Activated CD8-positive, alpha-beta memory T cell treated with anti-CD3 and anti-CD28 coated beads, Interleukin-2, amount 10 ng/mL, durations not matched to agents 7 days and 5 days (primary cell): Measurements from ENCODE around the gene CCNC. TPM values are rescaled to one million over a fixed set of nuclear protein-coding genes. Genes with fewer than 3 reads are reported as not detected.

ENCODE experiments used
- ATAC-seq: fragments of 150-1000 bp; cut with Tn5 transposase; one replicate; pipeline ENCODE4 v1.10.0; 2021; ENCODE audit warnings: moderate library complexity
- CTCF ChIA-PET: fragments of 350-600 bp; sonication (Branson Sonifier 250); formaldehyde crosslinking; loops from one replicate; lab custom pipeline; 2021; ENCODE audit warnings: antibody characterized with exemption; lab: Charles Lee
- DNase-seq: peaks from one replicate; pipeline ENCODE4 v3.0.0-alpha.2; 2020
- H3K27ac Mint-ChIP-seq: one replicate; pipeline ENCODE4 v1.8.0; 2021; ENCODE audit warnings: mild to moderate bottlenecking, mixed read lengths
- H3K27me3 Mint-ChIP-seq: one replicate; pipeline ENCODE4 v1.8.0; 2021; ENCODE audit warnings: mixed read lengths
- H3K36me3 Mint-ChIP-seq: one replicate; pipeline ENCODE4 v1.8.0; 2021; ENCODE audit warnings: mild to moderate bottlenecking, mixed read lengths
- H3K4me1 Mint-ChIP-seq: one replicate; pipeline ENCODE4 v1.8.0; 2021; ENCODE audit warnings: mixed read lengths
- H3K4me3 Mint-ChIP-seq: one replicate; pipeline ENCODE4 v1.8.0; 2021; ENCODE audit warnings: mild to moderate bottlenecking, moderate library complexity, mixed read lengths
- H3K9me3 Mint-ChIP-seq: one replicate; pipeline ENCODE4 v1.8.0; 2022; ENCODE audit warnings: low read depth, mixed read lengths
- total RNA-seq, 2 experiments: library from RNA; stranded (reverse); gene quantifications; one replicate each; pipeline ENCODE4 v1.2.3, GENCODE V29; 2021

The CCNC gene
- total RNA-seq, 2 experiments from 2014 or later = 39.3 to 39.4 TPM

DNA sequence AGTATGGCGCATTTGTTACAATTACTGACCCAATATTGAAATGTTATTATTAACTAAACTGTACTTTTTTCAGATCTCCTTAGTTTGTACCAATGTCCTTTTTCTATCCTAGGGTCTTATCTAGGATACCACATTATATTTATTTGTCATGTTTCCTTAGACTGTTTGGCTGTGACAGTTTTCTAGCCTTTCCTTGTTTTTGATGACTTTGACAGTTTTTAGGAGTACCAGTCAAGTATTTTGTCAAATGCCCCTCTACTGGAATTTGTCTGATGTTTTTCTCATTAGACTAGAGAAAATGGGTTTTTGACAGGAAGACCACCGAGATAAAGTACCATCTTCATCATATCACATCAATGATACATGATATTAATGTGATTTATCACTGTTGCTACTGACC is 14.6 kb downstream of the CCNC start:
- no peaks in the 10 kb centered on the region for H3K4me1 Mint-ChIP-seq
- H3K27me3 Mint-ChIP-seq = no peaks in the 10 kb centered on the region
- H3K9me3 Mint-ChIP-seq = no peaks in the 10 kb centered on the region
- ATAC-seq = no peak
- DNase-seq = no peak
- no peak overlapping the region for H3K4me3 Mint-ChIP-seq
- no peak overlapping the region for H3K27ac Mint-ChIP-seq
- CTCF ChIA-PET = no interaction called here
- H3K36me3 Mint-ChIP-seq = peaks cover 48% of the 10 kb centered on the region

DNA sequence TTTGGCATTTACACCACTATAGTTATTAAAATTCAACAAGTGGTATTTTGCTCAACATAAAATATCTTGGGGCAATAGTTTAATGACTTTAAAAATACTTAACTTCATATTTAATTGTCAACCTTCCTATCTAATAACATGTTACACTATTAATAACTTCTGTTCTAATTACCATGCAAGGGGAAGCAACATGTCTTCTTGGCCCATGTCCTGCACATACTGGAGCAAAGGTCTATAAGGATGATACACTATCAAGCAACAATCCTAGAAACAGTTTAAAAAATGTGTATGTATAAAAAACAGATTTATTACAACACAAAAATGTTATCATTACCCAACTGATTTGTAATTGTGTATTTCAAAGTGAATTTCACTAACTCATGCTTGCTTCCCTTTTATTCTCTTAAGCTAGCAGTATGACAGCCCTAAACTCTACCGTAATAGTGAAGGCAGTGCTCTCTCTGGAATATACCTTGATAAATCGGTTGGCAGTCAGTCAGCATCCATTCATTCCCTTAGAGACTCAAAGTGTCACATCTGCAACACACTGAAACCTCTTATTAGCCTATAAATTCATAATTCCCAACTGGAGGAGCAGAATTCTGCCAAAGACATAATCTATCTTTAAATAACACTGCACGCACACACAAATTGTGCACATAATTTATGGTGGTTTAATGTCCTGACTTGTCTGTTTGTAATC is 18.3 kb downstream of the CCNC start:
- Mint-ChIP-seq H3K36me3 (peaks cover 50% of the 10 kb centered on the region), H3K27ac (no peak overlapping the region), H3K4me3 (no peak overlapping the region), H3K27me3 (no peaks in the 10 kb centered on the region), H3K9me3 (no peaks in the 10 kb centered on the region), H3K4me1 (no peaks in the 10 kb centered on the region)
- DNase-seq (no peak), ATAC-seq (no peak)
- CTCF ChIA-PET = interaction anchor here (1.1 kb wide), 1 partner anchor 25 kb away, joined by 3 read pairs; no protein-coding TSS in a partner anchor

DNA sequence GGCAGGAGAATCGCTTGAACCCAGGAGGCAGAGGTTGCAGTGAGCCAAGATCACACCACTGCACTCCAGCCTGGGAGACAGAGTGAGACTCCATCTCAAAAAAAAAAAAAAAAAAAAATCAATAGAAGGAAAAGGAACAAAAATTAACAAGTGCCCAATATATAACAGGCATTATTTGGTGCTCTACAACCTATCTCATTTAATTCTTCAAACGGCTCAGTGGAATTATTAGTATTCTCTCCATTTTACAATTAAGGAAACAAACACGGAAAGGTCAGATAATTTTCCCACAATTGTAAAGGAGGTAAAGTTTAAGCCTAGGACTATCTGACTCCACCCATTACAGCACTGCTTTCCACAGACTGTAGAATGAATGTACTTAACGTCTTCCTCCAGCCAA is 19.8 kb downstream of the CCNC start:
- CTCF ChIA-PET = no interaction called here
- Mint-ChIP-seq H3K27me3 (no peaks in the 10 kb centered on the region), H3K9me3 (no peaks in the 10 kb centered on the region), H3K4me1 (no peaks in the 10 kb centered on the region), H3K4me3 (no peak overlapping the region), H3K36me3 (peaks cover 45% of the 10 kb centered on the region), H3K27ac (no peak overlapping the region)
- ATAC-seq (no peak), DNase-seq (no peak)

DNA sequence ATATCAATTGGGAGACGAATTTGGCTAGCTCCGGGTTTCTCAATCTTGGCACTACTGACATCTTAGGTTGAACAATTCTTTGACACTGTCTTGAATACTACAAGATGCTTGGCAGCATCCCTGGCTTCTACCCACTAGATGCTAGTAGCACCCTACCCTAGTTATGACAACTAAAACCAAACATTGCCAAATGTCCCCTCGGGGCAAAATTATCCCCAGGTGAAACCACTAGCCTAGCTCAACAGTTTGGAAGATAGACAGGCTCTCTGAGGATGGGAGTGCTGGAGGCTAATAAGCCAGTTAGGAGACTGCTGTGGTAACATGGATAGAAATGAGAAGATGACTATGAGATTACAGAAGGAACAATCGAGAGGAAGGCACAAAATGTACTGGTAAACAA is 20.9 kb downstream of the CCNC start:
- DNase-seq = no peak
- Mint-ChIP-seq H3K36me3 (peaks cover 44% of the 10 kb centered on the region), H3K27me3 (no peaks in the 10 kb centered on the region), H3K9me3 (no peaks in the 10 kb centered on the region), H3K4me3 (no peak overlapping the region), H3K4me1 (no peaks in the 10 kb centered on the region), H3K27ac (no peak overlapping the region)
- CTCF ChIA-PET = interaction anchor here (0.5 kb wide), 1 partner anchor 154 kb away, joined by 3 read pairs; no protein-coding TSS in a partner anchor
- ATAC-seq = no peak

DNA sequence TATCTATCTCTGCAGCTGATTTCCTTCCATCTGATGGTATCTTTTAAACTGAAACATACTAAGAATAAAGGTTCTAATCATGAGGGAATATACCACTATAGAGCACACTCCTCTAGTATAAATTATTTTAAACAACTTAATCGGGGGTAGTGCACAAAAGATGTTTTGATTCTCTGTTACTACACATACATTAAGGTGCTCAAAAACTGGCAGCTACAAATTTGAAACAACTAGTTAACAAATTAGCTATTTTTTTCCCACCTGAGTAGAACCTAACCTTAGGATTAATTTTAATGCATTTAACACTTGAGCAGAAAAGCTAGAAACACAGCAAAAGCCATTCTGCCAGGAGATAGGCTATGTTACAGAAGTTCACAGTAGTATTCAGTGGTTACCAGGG is 23.0 kb downstream of the CCNC start:
- Mint-ChIP-seq H3K9me3 (no peaks in the 10 kb centered on the region), H3K27ac (peak overlapping the region; percentile 18), H3K36me3 (peaks cover 49% of the 10 kb centered on the region), H3K4me1 (no peaks in the 10 kb centered on the region), H3K27me3 (no peaks in the 10 kb centered on the region), H3K4me3 (no peak overlapping the region)
- CTCF ChIA-PET = interaction anchor here (0.9 kb wide), 1 partner anchor 25 kb away, joined by 4 read pairs; no protein-coding TSS in a partner anchor
- ATAC-seq (no peak), DNase-seq (no peak)

DNA sequence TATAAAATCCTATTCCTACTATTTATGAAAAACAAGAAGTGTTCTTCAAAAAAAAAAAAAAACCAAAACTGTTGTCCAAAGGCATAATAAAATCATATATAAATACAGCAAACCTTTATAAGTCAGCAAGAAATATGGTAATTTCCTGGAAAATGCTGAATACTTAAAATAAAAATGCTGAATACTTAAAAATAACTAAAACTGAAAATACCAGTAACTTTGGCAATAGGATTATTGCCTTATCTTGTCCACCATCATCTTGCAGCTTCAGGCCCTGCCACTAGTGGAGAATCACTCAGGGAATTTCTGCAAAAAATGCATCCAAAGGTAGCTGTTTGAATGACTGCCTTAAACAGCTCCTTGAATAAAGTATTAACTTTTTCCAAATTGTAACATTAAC is 24.5 kb downstream of the CCNC start:
- DNase-seq = no peak
- CTCF ChIA-PET = interaction anchor here (0.9 kb wide), 1 partner anchor 13 kb away, joined by 5 read pairs; no protein-coding TSS in a partner anchor

DNA sequence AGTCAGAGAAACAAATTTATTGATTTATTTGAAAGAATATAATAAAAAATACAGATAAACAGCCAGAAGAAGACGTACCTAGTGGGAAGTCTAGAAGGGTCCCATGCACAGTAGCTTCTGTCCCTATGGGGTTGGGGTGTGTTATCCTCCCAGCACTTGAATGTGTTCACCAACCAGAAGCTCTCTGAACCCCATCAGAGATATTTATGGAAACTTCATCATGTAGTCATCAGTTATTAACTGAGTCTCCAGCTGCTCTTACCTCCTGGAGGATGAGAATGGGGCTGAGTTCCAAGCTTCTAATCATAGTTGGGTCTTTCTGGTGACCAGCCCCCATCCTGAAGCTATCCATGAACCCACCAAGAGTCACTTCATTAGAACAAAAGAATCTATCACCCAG is 37.8 kb downstream of the CCNC start:
- no peaks in the 10 kb centered on the region for H3K27me3 Mint-ChIP-seq
- no peak overlapping the region for H3K4me3 Mint-ChIP-seq
- ATAC-seq (no peak), DNase-seq (no peak)
- H3K36me3 Mint-ChIP-seq = peaks cover 5% of the 10 kb centered on the region
- no peak overlapping the region for H3K27ac Mint-ChIP-seq
- H3K4me1 Mint-ChIP-seq = no peaks in the 10 kb centered on the region
- CTCF ChIA-PET = interaction anchor here (1.1 to 2.2 kb wide), 4 partner anchors 9 to 38 kb away, joined by 3 to 6 read pairs (median 5); no protein-coding TSS in a partner anchor
- no peaks in the 10 kb centered on the region for H3K9me3 Mint-ChIP-seq

More for the DNA sequence above, 24.5 kb downstream of the CCNC start:
- Mint-ChIP-seq H3K9me3 (no peaks in the 10 kb centered on the region), H3K27me3 (no peaks in the 10 kb centered on the region), H3K4me1 (no peaks in the 10 kb centered on the region), H3K36me3 (peaks cover 42% of the 10 kb centered on the region), H3K4me3 (no peak overlapping the region), H3K27ac (no peak overlapping the region)
- ATAC-seq = no peak

DNA sequence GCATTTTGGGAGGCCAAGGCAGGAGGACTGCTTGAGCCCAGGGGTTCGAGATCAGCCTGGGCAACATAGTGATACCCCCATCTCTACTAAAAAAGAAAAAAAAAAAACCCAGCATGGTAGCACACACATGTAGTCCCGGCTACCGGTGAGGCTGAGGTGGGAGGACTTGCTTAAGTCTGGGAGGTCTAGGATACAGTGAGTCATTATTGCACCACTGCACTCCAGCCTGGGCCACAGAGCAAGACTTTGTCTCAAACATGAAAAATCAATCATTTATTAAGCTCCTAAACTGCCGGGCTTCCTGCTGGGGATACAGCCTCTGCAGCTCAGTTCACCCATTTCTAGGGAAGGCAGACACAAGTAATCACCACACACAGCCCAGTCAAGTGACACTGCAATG is 45.9 kb downstream of the CCNC start:
- Mint-ChIP-seq H3K9me3 (no peaks in the 10 kb centered on the region), H3K4me3 (no peak overlapping the region), H3K27me3 (no peaks in the 10 kb centered on the region), H3K4me1 (peaks cover 16% of the 10 kb centered on the region), H3K36me3 (no peaks in the 10 kb centered on the region), H3K27ac (no peak overlapping the region)
- no peak for ATAC-seq
- CTCF ChIA-PET = interaction anchor here (0.8 to 2.2 kb wide), 5 partner anchors 11 to 97 kb away, joined by 3 to 7 read pairs (median 4); no protein-coding TSS in a partner anchor
- no peak for DNase-seq

DNA sequence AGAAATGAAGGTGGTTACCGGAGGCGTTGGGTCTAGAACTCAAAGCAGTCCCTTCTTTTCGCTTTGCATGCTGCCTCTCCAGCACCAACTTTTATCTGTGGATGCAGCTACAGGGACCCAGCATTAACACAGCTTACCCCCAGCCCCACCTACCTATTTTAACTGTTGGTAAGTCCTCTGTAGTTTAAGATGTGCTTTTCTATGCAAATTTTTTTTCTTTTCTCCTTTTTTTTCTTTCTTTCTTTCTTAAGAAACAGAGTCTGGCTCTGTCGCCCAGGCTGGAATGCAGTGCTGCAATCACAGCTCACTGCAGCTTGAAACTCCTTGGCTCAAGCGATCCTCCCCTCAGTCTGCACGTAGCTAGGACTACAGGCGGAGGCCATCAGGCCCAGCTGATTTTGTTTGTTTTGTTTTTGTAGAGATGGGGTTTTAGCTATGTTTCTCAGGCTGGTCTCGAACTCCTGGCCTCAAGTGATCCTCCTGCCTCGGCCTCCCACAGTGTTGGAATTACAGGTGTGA is 46.8 kb downstream of the CCNC start:
- peak; percentile 18 for ATAC-seq
- no peak for DNase-seq
- H3K36me3 Mint-ChIP-seq = no peaks in the 10 kb centered on the region
- H3K4me1 Mint-ChIP-seq = peaks cover 16% of the 10 kb centered on the region
- CTCF ChIA-PET = interaction anchor here (0.8 to 2.2 kb wide), 7 partner anchors 9 to 96 kb away, joined by 3 to 9 read pairs (median 5); partner anchors contain the start of gene CCNC
- H3K9me3 Mint-ChIP-seq = no peaks in the 10 kb centered on the region
- no peaks in the 10 kb centered on the region for H3K27me3 Mint-ChIP-seq
- peak overlapping the region; percentile 95 for H3K27ac Mint-ChIP-seq
- peak overlapping the region; percentile 88 for H3K4me3 Mint-ChIP-seq

DNA sequence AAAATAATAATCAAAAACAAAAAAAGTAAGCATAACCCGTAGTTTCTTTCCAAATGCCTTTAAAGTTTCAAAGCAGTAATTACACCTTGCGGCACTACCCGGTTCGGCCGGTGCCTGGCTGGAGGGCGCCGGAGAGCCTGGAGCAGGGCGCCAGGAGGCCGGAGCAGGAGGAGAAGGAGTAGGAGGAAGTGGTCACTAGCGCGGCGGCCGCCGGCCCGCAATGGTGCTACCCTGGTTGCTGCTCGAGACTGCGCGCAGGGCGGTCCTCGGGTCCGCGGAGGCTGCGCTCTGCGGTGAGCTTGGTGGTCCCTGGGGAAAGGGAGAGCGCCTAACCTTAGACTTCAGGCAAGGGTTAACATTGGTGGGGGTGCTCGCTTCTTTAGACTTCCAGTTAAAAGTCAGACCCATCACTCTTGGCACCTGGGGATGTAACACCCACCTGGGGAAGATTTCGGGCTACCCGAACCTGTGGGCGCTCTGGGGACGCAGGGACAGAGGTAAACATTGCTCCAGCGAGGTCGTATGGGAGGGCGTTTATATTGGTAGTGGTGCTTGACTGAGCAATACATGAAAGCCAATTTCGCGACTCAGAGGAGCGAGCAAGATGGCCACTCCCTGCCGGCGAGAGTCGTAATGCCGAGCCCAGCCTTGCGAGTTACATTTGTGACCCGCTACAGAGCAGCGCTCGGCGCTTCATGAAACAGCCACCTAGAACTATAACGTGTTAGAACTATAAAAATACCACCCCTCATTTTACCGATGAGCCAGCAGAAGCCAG is 47.4 kb downstream of the CCNC start:
- CTCF ChIA-PET = interaction anchor here (0.8 to 2.2 kb wide), 14 partner anchors 9 to 97 kb away, joined by 3 to 9 read pairs (median 4); partner anchors contain the start of gene CCNC
- Mint-ChIP-seq H3K27me3 (no peaks in the 10 kb centered on the region), H3K4me3 (peak overlapping the region; percentile 88), H3K27ac (peak overlapping the region; percentile 95), H3K9me3 (no peaks in the 10 kb centered on the region), H3K36me3 (no peaks in the 10 kb centered on the region), H3K4me1 (peaks cover 21% of the 10 kb centered on the region)
- DNase-seq = peak; percentile 87
- ATAC-seq = peak; percentile 95

DNA sequence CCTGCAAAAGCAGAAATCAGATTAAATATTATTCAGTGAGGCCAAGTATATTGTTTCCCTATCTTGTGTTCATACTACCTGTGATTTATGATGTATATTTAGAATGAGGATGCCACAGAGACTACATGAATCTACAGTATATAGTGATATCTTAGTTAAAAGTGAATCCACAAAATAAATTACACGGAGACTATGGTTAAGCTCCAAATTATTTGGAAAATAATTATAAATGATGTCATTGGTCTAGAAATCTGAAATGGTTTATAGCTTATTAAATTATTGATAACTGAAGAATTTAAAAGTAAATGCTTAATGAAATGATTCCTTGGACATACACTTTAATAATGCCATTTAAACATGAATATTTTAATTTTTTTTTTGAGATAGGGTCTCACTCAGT is 49.0 kb downstream of the CCNC start:
- no peak for ATAC-seq
- no peaks in the 10 kb centered on the region for H3K27me3 Mint-ChIP-seq
- no peaks in the 10 kb centered on the region for H3K36me3 Mint-ChIP-seq
- H3K4me1 Mint-ChIP-seq = peaks cover 23% of the 10 kb centered on the region
- CTCF ChIA-PET = interaction anchor here (1.5 to 1.9 kb wide), 2 partner anchors 11 to 49 kb away, joined by 4 to 6 read pairs; partner anchors contain the start of gene CCNC
- H3K27ac Mint-ChIP-seq = no peak overlapping the region
- DNase-seq = no peak
- H3K4me3 Mint-ChIP-seq = no peak overlapping the region
- H3K9me3 Mint-ChIP-seq = no peaks in the 10 kb centered on the region

DNA sequence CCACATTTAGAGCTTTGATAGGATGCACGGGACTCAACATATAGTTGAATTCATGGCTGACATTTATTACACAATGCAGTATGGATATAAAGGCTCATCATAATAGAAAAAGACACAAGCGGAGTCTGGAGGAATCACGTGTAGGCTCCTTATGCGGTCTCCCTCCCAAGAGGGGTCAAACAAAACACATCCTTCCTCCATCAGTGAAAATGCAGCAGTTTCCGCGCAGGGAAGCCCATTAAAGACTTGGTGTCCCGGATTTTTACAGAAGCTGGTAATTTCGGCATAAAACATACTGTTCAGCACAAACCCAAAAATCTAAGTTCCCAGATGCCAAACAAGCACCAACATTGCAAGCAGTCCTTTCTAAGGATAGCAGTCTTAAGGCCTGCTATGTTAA is 54.4 kb downstream of the CCNC start:
- Mint-ChIP-seq H3K27me3 (no peaks in the 10 kb centered on the region), H3K27ac (peak overlapping the region; percentile 81), H3K4me1 (peaks cover 34% of the 10 kb centered on the region), H3K4me3 (peak overlapping the region; percentile 94), H3K9me3 (no peaks in the 10 kb centered on the region), H3K36me3 (peaks cover 4% of the 10 kb centered on the region)
- ATAC-seq = no peak
- DNase-seq = no peak
- CTCF ChIA-PET = interaction anchor here (0.9 kb wide), 1 partner anchor 22 kb away, joined by 3 read pairs; no protein-coding TSS in a partner anchor

DNA sequence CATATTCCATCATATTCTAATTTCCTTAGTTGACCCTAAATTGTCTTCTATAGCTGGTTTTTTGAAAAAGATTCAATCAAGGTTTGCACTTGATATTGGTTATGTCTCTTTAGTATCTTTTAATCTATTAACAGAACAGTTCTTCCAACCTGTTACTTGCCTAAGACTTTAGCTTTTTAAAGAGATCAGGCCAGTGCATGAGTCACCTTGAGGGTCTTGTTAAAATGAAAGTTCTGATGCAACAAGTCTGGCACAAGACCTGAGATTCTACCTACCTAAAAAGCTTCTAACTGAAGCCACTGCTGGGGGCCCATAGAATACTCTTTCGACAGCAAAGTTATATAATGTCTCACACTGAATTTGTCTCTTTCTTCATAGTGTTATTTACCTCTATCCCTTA is 56.4 kb downstream of the CCNC start:
- peaks cover 6% of the 10 kb centered on the region for H3K36me3 Mint-ChIP-seq
- no peak overlapping the region for H3K4me3 Mint-ChIP-seq
- CTCF ChIA-PET = interaction anchor here (0.8 to 1.7 kb wide), 4 partner anchors 9 to 56 kb away, joined by 3 to 6 read pairs (median 4); partner anchors contain the start of gene CCNC
- H3K27ac Mint-ChIP-seq = no peak overlapping the region
- no peaks in the 10 kb centered on the region for H3K9me3 Mint-ChIP-seq
- peaks cover 34% of the 10 kb centered on the region for H3K4me1 Mint-ChIP-seq
- DNase-seq (no peak), ATAC-seq (no peak)
- H3K27me3 Mint-ChIP-seq = no peaks in the 10 kb centered on the region
